ENCODE data around the gene SMR3B.

- no peak for TF ChIP-seq YY1 (IDR thresholded peaks at IDR 0.05; ENCODE audit: low read depth)
- TF ChIP-seq USF1 (IDR thresholded peaks at IDR 0.05): no peak
- no peak for TF ChIP-seq RAD21 (IDR thresholded peaks at IDR 0.05; ENCODE audit: low read depth)
- no peak for TF ChIP-seq TCF12 (IDR thresholded peaks at IDR 0.05; ENCODE audit: low read depth)
- TF ChIP-seq EP300 (IDR thresholded peaks at IDR 0.05; ENCODE audit: borderline replicate concordance): no peak
- no peak for TF ChIP-seq EGR1 (IDR thresholded peaks at IDR 0.05)
- TF ChIP-seq, protein P1, sequence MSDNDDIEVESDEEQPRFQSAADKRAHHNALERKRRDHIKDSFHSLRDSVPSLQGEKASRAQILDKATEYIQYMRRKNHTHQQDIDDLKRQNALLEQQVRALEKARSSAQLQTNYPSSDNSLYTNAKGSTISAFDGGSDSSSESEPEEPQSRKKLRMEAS (IDR thresholded peaks at IDR 0.05): no peak
- TF ChIP-seq FOXM1 (IDR thresholded peaks at IDR 0.05; ENCODE audit: borderline replicate concordance, low read depth): no peak
- no peak for TF ChIP-seq CEBPB (IDR thresholded peaks at IDR 0.05)
- no peak for TF ChIP-seq TAF1 (IDR thresholded peaks at IDR 0.05; ENCODE audit: low read depth)
Observed at GRCh38 chr4:70334681-70335080, 48.2 kb upstream of the SMR3B start, which contains the start of gene CABS1.
